HK-2 (cell line): ENCODE measurements around the gene CYP4F8.
"Not testable (repeated sequence)": the region's sequence is repeated elsewhere in the genome, so short reads cannot be mapped to it uniquely, and the experiment has no call there.

ENCODE experiments used
- DNase-seq: peaks from one replicate; pipeline ENCODE4 v3.0.0-alpha.2; 2018; ENCODE audit not compliant: unreplicated experiment

Gene CYP4F8

GRCh38 chr19:15614507-15615379 is at the start of gene CYP4F8:
TSS of gene CYP4F8 (plus strand) at chr19:15615218. CDS start at chr19:15615617, 399 bp downstream.
- DNase-seq: no peak

GRCh38 chr19:15570420-15570819 is 44.6 kb upstream of the CYP4F8 start:
- no peak for DNase-seq

GRCh38 chr19:15575406-15575805 is 39.6 kb upstream of the CYP4F8 start:
- DNase-seq: no peak

- no peak for DNase-seq
Observed at GRCh38 chr19:15576526-15577156, 38.4 kb upstream of the CYP4F8 start.

- no peak for DNase-seq
Observed at GRCh38 chr19:15577184-15577771, 37.7 kb upstream of the CYP4F8 start.

- DNase-seq: no peak
Observed at GRCh38 chr19:15583346-15583745, 31.7 kb upstream of the CYP4F8 start.

GRCh38 chr19:15584095-15584494 is 30.9 kb upstream of the CYP4F8 start:
- DNase-seq: no peak

GRCh38 chr19:15584541-15585115 is 30.4 kb upstream of the CYP4F8 start:
- peak; percentile 74 for DNase-seq

- no peak for DNase-seq
Observed at GRCh38 chr19:15587663-15588062, 27.4 kb upstream of the CYP4F8 start.

GRCh38 chr19:15588265-15588664 is 26.8 kb upstream of the CYP4F8 start:
- DNase-seq: no peak

- DNase-seq: no peak
Observed at GRCh38 chr19:15589760-15590451, 25.1 kb upstream of the CYP4F8 start.

- no peak for DNase-seq
Observed at GRCh38 chr19:15591796-15592195, 23.2 kb upstream of the CYP4F8 start.

- not testable (repeated sequence) for DNase-seq
Observed at GRCh38 chr19:15592506-15592905, 22.5 kb upstream of the CYP4F8 start.

GRCh38 chr19:15593766-15594165 is 21.3 kb upstream of the CYP4F8 start:
- not testable (repeated sequence) for DNase-seq

- peak; percentile 9 for DNase-seq
Observed at GRCh38 chr19:15595069-15595468, 19.9 kb upstream of the CYP4F8 start.

- not testable (repeated sequence) for DNase-seq
Observed at GRCh38 chr19:15607978-15608925, 6.8 kb upstream of the CYP4F8 start.

GRCh38 chr19:15609261-15609660 is 5.8 kb upstream of the CYP4F8 start:
- no peak for DNase-seq

GRCh38 chr19:15612342-15612741 is 2.7 kb upstream of the CYP4F8 start:
- no peak for DNase-seq

- no peak for DNase-seq
Observed at GRCh38 chr19:15613338-15613737, 1.7 kb upstream of the CYP4F8 start.

GRCh38 chr19:15615526-15615925 is 508 bp downstream of the CYP4F8 start:
- no peak for DNase-seq

- DNase-seq: no peak
Observed at GRCh38 chr19:15616183-15616582, 1.2 kb downstream of the CYP4F8 start.
